CD4-positive, alpha-beta T cell treated with Interleukin-1 beta for 1 hour (primary cell): ENCODE results near the gene COLGALT1.
A peak's percentile ranks its signal among the peaks of the same experiment; 100 is the strongest.

ENCODE experiments used
- DNase-seq, 2 donors: peaks; one replicate each; pipeline ENCODE4 v3.0.0-alpha.2; 2020 to 2022

Gene COLGALT1

DNA sequence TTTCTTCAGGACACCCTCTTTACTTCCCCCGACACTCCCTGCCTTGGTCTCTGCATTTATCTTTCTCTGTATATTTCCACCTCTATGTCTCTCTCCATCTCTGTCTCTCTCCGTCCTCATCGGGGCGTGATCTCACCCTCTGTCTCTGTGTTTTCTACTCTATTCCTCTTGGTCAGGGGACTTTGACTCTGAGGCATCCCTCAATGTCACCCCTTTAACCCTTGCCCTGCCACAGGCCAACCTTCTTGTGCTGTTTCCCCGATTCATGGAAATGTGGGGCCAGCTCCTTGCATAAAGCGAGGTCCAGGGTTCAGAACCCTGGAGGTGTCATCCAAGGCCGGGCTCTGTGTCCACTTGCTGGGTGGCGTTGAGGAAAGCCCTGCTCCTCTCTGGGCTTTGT lies 46.8 kb downstream of the COLGALT1 start:
- DNase-seq, result no peak

DNA sequence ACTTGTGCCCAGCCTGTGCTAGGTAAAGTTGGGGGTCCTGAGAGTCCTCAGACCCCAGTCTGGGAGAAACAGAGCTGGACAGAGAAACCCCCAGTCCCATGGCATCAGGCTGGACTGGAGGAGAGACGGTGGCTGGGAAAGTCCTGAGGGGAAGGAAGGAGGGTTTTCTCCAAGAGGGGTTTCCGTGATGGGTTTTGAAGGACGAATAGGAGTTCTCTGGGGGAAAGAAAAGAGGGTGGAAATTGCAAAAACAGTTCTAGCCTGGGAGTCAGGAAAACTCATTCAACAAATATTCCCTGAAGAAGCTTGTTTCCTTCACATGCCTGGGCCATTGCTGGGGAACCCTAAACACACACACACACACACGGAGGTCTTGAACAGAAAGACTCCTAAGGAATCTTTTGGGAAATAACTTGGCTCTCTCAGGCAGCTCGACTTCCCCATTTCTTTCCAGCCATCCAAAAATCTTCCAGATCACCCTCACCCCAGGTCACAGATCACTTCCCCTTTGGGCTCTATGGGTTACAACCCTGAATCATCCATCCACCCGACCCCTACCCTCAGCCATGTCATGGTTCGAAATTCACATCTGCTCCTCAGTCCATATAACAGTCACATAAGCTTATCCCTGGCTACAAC lies 47.5 kb downstream of the COLGALT1 start:
- DNase-seq, result no peak

DNA sequence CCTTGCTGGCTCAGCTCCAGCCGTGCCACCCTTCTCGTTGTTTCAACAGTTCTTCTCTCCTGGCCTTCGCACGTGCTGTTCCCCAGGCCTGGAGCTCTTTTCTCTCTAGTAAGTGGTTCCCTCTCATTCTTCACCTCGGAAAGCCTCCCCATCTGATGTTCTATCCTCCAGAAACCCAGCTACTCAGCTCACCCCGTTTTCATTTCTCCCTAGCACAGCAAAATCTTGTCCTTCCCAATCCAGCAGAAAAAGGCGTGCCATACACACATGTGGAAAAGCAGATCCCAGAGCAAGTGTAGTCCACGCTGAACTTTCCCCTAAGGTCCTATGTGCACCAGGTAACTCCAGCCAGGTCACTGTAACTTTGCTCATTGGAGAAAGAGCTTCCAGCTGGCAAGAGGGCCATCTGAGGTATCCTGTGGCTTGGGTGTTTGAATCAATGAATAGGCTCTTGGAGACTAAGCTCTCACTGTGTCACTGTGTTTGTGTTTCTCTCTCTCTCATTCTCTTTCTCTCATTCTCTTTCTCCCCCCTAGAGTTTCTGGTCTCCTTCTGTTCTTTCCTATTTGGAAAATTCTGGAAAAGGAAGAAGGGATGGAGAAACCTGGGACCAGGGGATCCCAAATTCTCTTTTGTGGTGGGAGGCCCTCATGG lies 49.0 kb downstream of the COLGALT1 start:
- DNase-seq, result no peak

DNA sequence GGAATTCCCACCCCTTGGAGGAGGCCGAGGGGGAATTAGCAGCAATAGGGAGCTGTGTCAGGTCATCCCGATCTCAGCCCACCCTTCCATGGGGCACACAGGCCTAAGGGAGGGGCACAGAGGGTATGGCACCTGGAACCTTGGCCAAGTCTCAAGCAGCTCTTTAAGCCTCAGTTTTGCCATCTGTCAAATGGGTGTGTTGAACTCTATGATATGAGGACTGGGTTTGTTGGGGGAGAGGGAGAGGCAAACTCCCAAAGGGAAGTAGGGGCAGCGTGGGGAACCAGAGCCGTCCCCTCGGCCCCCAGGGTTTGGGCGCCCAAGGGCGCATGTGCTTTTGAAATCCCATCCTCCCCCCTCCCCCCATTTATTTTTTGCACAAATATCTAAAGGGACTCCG lies 49.7 kb downstream of the COLGALT1 start:
- DNase-seq, result no peak

DNA sequence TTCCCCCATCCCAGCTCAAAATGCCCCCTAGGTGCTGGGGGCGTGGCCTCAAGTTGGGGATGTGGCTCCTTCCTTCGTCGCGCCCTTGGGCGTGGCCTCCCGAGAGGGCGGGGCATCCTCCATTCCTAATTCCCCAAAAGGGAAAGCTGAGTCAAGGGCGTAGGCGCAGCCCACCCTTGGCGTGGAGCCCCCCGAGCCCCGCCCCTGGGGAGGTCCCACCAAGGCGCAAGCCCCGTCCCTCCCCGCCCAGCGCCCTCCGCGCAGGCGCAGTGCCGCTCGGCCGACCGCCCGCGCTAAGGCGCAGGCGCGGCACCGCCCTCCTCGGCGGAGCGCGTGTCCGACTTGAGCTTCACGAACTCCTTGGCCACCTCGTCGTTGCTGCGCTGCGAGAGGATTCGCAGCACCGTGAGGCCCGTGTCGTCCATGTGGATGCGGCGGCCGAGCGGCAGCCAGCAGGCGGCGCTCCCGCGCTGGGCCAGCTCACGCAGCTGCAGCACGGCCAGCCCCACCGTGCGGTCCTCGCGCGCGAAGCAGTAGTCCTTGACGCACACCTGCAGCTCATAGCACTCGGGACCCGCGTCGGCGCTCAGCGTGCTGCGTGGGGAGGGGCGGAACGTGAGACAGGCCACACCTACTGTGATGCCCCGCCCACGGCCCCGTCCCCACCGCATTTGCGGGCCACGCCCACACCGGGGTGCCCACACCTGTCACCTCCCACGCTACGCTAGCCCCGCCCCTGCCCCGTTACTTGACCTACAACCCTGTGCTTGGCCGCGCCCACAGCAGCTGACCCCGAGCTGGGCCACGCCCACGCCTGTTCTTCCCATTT lies 50.5 kb downstream of the COLGALT1 start:
- peak; percentile 83 to 88 for DNase-seq

DNA sequence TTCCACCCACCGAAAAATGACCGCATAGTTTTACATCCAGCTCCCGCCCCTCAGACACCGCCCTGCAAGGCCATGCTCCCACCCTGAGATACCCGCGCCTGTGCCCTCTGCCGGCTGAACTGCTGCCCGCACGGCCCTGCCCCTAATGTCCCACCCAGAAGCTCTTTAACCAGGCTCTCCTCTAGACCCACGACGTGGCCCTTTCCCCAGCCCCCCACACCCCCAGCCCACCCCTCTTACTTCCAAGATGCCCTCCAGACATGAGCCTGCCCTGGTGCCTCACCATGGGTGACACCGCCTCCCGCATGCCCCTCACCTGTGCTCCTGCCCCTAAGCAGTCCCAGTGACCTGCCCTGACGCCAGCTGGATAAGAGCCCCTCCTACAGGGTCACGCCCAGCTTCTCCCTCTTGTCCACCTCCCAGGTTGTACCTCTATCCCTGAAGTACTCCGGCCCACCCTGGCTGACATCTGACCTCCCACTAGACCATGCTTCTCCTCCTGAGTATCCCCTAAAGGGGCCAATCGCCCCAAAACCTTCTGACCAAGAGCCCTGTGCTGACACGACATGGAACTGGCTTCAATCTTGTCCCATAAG lies 51.2 kb downstream of the COLGALT1 start:
- DNase-seq, result no peak

DNA sequence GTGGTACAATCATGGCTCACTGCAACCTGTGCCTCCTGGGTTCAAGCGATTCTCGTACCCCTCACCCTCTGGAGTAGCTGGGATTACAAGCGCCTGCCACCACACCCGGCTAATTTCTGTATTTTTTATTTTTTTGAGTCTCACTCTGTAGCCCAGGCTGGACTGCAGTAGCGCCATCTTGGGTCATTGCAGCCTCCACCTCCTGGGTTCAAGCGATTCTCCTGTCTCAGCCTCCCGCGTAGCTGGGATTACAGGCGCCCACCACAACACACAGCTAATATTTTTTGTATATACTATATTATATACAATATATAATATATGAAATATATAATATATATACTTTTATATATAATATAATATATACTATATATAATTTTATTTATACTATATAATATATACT lies 52.5 kb downstream of the COLGALT1 start:
- DNase-seq, result no peak

DNA sequence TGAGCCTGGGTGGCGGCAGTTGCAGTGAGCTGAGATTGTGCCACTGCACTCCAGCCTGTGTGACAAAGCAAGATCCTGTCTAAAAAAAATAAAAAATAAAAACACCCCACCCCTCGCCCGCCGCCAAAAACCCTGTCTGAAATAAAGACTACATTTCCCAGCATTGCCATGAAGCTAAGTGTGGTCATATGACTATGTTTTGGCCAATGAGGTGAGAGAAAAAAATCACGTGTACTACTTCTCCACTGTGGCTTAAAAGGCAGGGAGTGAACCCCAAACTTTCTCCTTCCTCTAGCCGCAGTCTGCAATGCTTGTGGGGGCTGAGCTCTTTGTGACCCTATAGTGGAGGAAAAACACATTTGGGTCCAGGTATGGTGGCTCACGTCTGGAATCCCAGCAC lies 54.9 kb downstream of the COLGALT1 start:
- peak in 1 of 2 donors; percentile 18 for DNase-seq

DNA sequence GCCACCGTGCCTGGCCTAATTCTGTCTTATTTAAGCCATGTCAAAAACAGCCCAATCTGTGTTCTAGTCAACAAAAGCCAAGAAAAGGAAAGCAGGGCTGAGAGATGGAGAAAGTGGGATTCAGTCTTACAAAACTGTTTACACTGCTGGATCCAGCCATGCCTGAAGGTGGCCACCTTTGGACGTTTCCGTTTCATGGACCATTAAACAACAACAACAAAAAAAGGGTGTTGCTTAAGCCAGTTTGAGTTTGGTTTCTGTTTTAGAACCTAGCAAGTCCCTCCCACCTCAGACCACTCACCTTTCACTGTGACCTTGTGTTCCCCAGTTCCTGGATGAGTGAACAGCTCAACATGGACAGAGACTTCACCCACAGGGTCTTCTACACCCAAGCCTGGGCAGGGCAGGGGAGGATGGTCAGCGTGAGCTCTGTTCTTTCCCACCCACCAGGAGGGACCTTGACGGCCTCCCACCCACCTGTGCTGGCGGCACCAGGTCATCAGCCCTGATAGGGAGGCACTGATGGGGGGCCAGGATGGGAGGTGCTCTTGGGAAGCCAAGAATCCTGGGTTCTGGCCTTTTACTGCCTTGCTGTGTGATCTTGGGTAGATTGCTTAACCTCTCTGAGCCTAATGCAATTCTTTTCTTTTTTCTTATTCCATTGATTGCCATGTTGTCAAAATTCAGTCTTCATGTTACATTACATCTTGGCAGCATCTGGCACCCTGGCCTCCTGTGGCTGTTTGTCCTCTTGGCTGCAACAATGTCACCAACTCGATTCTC lies 56.2 kb downstream of the COLGALT1 start:
- DNase-seq, result no peak

DNA sequence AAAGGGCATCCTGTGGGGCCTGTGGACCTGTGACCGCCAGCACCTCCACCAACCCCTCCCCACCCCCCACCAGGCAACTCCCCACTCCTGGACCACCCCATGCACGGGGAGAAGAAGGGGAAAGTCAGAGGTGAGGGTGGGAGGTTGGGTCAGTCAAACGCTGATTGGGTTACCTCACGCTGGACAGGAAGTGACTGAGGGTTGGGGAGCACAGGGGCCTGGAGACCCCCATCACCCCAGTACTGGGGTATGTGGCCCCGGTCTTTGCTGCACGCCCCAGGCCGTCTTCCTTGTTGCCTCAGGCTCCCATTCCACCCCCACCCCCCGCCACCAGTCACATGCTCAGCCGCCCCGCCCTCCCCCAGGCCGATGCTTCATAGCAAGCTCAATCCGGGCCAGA lies 59.0 kb downstream of the COLGALT1 start:
- no peak for DNase-seq

DNA sequence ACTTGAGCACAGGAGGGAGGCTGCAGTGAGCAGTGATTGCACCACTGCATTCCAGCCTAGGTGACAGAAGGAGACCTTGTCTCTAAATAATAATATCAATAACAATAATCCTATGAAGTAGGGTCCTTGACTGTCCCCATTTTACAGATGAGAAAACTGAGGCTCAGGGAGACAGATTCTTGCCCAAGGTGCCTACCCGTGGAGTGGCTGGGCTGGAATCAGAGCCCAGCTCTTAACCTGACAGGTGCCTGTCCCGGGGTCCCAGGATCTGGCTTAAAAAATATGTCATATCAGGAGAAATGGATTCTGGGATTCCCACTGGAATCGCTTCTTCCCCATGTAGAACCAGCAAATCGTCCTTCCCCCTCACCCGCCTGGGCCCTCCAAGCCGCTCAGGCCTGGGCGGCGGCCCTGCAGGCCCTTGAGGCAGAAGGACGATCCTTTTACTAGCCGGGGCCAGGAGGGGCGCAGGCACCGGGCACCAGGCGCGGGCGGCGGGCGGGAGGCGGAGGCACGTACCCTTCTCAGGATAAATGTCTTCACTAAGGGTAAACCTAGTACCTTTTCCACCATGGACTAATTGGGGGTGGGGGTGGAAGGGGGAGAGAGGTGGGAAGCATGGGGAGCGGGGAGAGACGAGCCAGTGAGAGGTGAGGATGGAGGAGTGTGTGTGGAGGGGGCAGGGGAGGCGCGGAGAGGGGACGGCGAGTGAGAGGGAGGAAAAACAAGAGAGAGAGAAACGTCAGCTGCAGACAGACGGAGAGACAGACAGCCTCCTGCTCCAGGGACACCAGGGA lies 60.6 kb downstream of the COLGALT1 start:
- no peak for DNase-seq

DNA sequence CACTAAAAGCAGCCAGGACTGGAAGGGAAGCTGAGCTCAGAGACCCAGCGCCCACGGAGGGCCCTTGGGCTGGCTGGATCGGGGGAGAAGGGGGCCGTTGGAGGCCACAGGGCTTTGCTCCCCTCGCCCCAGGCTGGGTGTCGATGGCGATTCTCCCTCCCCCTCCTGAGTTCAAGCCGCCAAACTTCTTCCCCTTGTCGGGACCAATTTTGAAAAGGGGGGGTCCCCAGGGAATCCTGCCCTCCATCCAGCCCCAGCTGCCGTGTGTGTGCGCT lies 61.2 kb downstream of the COLGALT1 start:
- DNase-seq, result no peak

DNA sequence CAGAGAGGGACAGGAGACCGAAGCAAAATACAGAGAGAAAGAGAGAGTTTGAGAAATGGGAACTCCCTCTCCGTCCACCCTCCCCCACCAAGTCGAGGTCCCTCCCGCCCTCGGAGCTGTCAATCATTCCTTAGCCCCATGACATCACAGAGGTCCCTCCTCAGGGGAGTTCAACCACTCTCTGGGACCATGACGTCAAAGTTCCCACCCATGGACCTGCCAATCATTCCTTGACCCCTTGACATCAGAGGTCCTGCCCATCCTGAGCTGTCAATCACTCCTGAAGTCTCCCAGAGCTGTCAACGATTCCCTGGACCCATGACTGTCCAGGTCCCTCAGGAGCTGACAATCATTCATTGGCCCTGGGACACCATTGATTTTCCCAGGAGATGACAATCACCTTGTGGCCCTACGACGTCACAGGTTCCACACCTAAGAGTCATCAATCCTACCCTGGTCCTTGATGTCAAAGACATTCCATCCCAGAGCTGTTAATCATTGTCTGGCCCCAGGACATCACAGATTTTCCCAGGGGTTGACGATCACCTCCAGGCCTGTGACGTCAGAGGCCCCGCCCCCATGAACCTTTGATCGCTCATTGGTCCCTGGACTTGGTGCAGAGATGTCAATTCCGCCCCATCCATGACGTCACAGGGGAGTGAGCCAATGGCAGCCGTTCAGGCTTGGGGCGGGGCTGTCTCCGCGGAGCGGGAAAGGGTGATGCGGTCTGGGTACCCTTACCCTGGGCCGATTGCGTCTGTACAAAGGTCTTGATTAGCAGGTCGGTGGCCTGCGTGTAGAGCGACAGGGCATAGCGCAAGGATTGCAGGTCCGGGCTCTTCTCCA lies 61.7 kb downstream of the COLGALT1 start:
- peak in 1 of 2 donors; percentile 22 for DNase-seq

DNA sequence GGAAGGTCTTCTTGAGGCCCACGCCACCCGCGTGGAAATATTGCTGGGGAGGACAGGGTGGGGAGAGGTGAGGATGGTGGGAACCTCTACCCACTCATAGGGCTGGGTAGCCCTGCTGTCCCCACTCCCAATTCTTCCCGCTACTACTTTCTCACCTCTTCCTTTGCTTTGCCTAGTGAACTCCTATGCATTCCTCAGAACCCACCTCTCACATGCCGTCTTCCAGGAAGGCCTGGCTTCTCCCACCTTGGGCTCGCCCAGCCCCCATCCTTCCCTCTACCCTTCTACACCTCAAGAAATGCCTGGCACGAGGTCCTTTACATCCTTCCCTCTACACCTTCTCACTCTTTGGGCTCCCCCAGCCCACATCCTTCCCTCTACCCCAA lies 62.4 kb downstream of the COLGALT1 start:
- no peak for DNase-seq

DNA sequence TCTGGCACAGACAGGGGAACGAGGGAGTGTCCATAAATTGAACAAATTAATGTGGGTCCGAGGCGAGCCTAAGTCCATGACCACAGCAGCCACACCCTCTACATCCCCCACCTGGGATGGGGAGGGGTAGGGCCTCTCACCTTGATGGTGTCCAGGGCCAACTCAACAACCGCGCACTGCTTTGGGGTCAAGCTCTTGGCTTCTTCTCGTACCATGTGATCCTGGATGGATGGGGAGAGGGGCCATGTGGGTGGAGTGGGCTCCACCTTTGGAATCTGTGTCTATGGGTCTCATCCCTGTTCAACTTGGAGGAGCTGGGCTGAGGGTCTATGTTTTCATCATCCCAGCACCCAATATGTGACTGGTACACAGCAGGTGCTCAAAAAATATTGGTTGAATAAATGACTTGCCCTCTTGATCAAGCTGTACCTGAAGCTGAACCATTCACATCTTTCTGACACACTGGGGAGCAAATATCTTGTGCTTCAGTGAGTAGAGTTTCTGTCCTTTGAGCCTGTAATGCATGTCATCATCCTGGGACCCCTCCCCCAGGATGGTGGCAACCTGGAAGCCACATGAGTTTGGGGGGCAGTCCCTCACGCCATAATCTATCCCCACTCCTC lies 62.9 kb downstream of the COLGALT1 start:
- DNase-seq, result no peak

DNA sequence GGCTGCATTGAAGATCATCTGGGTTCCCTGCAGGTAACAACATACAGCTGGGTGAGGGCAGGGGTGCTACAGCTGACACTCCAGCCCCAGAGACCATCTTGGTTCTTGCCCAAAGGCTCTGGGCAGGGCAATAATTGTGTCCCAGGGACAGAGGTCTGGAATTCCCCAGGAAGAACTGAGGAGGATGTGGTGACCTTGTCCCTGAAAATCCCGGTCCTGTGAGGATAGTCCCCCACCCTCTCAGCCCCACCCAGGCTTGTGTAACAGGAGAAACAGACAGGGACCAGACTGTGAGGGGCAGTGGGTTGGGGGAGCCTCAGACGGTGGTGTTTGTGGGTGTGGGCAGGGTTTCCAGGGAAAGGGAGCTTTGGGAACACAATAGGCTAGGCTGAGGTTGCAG lies 63.5 kb downstream of the COLGALT1 start:
- no peak for DNase-seq

DNA sequence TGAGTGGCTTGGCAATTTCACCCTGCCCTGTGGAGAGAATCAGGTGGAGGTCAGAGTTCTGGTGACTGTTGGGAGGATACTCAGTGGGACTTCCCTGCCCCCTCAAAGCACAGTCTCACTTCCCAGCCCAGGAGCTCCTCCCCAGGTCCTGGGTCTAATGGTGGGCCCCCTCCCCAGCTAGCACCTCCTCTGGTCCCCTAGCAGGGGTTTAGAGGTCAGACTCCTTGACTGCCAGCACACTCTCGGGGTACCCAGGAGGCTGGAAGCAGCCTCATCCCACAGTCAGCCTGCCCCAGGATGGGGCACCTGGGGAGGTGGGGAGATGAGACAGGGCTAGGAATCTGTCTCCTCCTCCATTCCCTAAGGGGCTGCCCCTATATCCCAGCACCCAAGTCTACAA lies 65.2 kb downstream of the COLGALT1 start:
- no peak for DNase-seq

DNA sequence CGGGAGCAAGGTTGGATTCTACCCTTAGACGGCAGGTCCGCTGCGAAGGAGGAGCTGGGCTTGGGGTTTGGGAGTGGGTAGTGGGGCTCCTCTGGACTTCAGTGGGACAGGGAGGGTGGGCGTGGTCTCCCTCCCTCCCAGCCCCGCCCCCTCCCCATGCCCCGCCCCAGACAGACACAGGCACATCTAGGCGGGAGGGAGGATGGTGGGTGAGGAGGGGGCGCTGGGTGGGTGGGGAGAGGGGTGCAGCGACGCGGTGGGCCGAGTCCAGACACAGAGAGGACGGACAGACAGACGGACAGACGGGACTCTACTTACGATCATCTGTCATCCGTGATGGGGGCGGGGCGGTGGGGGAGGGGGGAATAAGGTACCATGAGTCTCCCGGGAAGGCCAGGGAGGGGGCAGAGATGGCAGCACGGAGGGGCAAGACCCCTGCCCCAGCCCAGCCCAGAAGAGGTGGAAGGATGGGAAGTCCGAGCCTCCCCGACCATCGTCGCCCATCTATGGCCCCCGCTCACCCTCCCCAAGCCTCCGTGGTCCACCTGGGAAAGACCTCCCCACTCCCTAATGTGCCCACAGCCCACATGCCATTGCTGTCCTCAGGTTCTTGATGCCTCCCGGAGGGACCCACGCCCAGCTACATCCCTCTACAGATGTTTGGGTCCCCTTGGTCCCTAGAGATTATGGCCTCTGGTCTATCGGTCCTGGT lies 67.9 kb downstream of the COLGALT1 start:
- DNase-seq, result no peak

DNA sequence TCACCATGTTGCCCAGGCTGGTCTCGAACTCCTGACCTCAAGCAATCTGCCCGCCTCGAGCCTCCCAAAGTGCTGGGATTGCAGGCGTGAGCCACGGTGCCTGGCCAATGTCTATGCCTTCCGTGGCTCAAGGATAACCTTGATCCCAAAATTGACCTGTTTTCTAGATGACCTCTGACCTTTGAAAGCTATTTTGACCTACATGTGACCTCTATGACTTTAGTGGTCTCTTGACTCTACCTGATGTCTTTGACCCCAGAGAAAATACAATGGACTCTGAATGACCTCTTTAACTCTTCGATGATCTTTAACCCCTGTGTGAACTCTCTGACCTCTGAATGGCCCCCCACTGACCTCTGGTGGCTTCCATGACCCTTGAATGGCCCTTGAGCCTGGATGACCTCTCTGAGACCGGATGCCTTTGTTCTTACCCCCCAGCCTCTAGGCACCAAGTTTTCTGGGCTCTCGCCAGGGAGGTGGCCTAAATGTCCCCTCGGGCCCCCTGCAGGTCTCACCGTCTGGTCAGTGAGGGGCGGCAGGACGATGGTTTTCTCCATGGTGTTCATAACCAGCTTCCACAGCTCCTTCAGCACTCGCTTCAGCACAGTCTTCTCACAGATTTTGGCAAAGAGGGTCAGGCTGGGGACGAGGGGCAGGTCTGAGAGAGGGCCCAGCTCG lies 69.0 kb downstream of the COLGALT1 start:
- no peak for DNase-seq

DNA sequence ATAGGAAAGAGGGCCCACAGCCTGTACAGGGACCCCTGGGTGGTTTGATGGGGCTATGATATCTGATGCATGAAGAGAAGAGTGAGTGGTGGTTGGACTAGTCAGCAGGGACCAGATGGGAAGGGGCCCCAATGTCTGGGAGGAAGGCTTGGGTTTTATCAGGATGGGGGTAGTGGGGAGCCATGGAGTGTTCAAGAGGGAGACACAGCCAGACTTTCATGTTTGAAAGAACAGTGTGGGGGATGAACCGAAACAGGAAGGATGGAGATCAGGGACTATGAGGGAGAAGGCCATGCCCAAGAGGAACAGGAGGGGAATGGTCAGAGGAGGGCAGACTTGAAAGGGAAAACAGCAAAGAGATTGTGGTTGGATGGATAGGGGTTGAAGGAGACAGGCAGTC lies 69.6 kb downstream of the COLGALT1 start:
- DNase-seq, result no peak
